DMS53 treated with DMSO at 0.1 percent for 48 hours (cell line): ENCODE results near the gene CGNL1.

Experiments
- DNase-seq: peaks from one replicate; lab custom pipeline; 2025; ENCODE audit not compliant: unreplicated experiment; lab: John Stamatoyannopoulos, UW

CGNL1 gene

DNA sequence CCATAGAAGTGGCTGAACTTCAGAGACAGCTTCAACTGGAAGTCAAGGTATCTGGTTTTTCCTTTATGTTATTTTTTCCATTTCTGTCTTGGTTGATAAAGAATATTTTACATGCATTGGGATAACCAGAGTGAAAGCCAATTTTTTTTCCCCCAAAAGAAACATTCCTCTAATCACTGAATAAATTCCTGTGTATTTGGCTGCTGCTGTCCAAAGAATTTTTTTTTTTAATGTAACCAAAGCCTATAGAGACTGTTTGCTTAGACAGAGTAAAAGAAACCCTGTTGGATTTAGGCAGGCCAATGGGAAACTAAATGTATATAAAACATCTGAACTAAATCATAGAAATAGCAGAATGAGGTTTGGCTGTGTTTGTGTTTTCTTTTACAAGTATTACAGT lies 75.2 kb downstream of the CGNL1 start:
- no peak for DNase-seq

DNA sequence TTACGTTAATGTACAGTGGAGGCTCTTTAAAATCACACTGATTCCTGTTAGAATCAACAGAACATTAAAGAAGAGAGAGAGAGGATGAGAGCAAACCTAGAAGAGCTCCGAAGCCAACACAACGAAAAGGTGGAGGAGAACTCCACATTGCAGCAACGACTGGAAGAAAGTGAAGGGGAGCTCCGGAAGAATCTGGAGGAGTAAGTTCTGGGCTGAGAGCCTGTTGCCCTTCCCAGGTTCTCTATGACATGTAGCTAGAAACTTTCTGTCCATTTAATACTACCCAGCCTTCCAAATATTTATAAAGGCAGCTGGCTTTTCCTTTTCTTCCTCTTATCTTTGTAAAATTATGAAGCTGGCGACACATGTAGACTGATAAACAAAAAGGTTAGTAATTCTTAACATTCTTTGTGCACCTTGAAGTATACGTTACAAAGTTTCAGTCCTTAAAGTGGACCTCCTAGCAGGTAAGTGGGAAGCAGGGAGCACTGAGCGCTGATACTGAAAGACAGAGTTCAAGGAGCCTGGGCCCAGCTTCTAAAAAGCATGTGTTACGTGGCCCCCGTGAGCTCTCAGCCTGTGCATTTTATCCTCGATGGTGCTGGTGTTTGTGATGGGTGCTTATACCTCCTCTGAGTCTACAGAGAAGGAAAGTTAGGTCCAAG lies 75.9 kb downstream of the CGNL1 start:
- DNase-seq = no peak

DNA sequence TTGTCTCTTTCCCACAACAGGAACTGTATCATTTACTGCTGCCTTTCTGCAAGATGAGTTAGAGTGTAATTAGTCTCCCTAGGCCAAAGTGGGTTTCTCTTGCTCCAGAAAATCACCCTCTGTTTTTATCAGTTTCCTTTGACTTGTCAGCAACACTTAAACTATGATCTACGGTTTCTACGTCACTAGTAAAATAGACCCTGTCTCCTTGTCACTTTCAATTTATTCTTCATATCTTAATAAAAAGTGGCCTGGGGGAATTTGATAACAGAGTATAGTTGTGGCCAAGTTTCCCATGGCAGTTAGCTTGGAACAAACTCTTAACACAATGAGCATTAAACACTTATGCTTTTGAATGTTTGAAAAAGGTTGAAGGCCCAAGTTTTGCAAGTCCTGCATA lies 79.6 kb downstream of the CGNL1 start:
- no peak for DNase-seq

DNA sequence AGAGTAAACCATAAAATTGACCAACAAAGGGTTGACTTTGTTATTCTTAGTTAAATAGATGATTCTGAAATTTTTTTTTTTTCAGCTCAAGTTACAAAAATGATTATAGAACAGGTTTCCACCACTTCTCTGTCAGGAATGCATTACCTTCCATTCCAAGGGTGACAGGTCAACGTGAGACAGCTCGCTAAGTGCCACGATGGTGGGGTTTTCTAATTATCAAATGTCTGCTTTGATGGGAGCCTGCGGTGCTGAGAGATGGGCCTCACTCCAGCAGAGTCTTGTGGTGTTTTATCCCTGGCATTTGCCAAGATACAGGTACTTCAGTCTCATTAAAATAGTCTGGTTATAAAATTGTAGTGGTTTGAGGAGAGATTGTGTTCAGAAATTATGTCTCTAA lies 80.3 kb downstream of the CGNL1 start:
- DNase-seq = no peak

DNA sequence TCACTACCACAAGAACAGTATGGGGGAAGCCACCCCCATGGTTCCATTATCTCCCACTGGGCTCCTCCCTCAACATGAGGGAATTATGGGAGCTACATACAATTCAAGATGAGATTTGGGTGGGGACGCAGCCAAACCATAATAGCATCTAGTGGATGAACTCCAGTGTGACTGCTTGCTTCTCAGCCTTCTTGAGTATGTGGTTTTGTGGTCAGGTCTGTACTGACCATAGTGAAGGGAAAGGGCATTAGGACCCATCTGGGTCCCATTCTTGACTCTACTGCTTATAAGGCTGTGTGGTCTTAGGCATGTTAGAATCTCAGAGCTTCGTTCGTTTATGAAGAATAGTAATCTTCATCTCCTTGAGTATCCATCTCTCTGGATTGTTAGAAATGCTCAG lies 81.4 kb downstream of the CGNL1 start:
- DNase-seq = no peak

DNA sequence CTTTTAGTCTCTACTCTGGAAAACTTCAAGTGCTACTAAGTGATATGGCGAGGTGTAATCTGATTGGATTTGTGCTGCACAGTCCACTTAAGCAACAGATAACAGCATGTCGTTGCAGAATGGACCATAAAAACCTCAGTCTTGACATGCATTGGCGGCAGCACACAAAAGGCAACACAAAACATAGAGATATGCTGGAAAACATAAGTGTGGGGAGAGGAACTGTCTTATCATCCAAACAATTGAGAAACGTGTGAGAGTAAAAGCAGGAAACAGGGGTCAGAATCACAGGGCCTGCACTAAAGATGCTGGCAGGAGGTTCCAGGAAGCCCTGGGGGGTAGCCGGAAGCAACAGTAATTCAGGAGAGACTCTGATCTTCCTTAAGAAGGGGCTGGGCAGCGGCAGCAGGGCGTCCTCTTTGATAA lies 82.1 kb downstream of the CGNL1 start:
- no peak for DNase-seq

DNA sequence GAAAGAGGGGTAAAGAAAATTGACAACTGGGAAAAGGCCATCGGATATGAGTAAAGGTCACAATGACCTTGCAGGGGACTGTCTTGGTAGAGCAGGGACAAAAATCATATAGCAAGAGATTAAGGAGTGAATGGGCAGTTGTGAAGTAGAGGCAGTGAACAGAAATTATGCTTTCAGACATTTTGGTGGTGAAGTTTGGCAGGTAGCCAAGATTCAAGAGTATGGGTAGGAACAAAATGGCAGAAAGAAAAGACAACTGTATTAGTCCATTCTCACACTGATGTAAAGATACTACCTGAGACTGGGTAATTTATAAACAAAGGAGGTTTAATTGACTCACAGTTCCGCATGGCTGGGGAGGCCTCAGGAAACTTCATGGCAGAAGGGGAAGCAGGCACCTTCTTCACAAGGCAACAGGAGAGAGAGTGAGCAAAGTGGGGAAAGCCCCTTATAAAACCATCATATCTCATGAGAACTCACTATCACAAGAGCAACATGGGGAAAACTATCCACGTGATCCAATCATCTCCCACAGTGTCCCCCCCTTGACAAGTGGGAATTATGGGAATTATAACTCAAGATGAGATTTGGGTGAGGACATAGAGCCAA lies 84.0 kb downstream of the CGNL1 start:
- DNase-seq = no peak

DNA sequence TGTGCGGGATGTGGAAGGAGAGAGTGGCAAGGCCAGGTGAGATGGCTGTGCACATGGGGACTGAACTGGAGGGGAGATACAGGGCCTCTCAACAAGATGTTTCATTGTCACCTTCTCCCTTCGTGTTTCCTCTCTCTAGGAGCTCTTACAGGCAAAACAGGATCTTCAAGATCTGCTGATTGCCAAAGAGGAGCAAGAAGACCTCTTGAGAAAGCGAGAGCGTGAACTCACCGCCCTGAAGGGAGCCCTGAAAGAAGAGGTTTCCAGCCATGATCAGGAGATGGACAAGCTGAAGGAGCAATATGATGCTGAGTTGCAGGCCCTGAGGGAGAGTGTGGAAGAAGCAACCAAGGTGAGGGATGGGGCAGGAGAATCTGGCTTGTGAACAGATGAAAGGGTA lies 85.2 kb downstream of the CGNL1 start:
- DNase-seq = no peak

DNA sequence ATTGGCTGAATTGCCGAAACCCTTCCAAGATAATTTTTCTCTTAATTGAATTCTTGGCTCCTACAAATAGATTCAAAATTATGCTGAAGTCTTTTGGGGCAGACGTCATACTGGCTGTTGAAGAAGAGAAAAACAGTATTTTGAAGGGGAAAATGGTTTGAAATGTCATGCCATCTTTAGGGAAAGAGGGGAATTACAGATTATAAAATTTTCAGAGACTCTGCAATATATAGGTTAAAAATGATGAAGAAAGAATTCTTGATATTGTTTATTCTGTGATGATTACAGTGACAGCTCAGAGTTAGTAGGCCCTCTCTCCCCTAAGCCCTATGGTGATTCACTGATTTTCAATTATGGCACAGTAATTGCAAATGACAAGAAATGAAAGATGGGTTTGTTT lies 86.1 kb downstream of the CGNL1 start:
- no peak for DNase-seq

DNA sequence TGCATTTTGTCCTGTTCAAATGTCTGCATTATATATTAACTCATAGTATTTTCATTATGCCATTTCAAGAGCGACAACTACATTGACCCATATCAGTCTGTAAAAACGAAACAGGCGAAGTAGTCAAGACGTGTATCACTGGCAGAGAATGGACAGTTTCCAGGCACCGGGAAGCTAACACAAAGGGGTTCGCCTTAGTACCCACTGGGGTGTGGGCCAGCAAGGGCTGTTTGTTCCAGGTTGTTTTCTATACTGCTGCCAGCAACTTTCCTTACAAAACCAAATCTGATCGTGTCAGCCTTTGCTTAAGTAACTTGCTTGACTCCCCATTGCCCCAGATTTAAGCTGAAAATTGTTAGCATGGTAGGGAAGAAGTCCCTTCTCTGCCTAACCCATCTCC lies 87.1 kb downstream of the CGNL1 start:
- no peak for DNase-seq

DNA sequence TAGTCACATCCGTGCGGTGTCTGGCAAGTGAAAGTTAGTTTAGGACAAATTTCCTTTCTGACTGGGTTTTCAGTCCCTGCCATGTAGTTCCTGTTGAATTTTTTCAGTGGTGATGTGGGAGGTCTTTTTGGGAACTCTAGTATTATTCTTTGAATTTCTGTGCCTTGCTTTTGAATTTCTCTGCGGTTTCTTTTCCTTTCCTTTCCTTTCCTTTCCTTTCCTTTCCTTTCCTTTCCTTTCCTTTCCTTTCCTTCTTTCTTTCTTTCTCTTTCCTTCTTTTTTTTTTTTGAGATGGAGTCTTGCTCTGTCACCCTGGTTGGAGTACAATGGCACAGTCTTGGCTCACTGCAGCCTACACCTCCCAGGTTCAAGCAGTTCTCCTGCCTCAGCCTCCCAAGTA lies 88.2 kb downstream of the CGNL1 start:
- DNase-seq = no peak

DNA sequence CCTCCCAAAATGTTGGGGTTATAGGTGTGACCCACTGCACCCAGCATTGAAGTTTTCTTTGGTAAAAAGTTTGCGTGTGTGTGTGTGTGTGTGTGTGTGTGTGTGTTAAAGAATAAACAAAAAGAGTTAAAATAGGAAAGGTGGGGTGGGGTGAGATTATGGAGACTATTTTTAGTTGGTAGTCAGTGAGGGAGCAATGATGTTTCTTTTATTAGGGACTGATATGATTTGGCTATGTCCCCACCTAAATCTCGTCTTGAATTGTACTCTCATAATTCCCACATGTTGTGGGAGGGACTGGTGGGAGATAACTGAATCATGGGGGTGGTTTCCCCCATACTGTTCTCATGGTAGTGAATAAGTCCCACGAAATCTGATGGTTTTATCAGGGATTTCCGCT lies 92.2 kb downstream of the CGNL1 start:
- no peak for DNase-seq

DNA sequence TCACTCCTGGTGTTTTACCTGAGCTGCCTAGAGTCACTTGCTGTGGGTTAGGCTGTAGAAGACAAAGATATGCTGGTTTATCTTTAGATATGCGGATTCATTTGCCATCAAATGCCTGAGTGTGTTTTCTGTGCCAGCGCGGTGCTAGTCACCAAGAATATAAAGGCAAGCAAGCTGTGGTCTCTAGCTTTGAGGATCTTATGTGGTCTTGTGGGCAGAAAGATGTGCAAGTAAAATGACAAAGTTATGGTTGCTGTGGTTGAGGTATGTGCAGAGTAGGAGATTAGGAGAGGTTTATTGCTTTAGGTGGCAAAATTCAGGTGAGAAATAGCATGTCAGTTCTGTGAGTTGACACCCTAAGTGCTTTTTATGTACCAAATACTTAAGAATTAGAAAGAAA lies 94.2 kb downstream of the CGNL1 start:
- no peak for DNase-seq

DNA sequence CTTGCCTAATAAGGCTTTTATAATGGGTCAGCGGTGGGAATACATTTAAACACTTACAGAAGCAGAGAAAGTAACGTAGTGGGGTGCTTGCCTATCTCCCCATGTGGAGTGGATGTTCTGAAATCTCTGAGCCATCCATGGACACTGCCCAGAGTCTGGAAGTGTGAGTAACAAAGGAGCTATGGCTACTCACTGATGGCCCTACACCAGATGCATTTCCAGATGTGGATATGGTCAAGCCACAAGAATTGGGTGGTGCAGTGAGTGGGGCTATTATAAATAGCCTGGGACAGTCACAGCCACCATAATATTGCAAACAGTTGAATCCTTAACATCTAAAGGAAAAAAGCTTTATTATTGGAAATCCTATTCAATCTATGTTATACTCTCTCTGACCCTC lies 96.6 kb downstream of the CGNL1 start:
- no peak for DNase-seq

DNA sequence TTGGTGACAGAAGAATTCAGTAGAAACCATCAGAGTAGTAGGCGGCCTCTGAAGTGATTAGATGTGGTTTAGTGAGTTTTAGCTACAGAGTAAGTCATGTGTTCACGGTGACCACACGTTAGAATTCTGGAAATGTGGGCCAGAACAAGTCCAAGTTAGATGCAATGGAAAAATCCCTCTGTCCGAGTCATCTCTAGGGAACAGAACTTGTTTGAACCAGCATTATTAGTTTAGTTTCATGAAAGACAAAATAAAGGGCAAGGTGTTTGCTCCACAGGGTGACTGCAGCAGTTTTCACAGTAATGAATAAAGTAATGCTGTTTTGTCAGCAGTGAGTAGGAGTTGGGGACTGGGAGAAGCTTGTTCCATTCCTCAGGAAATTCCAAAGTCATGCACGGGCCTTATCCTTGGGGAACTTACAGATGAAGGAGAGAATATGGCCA lies 100.2 kb downstream of the CGNL1 start:
- no peak for DNase-seq

DNA sequence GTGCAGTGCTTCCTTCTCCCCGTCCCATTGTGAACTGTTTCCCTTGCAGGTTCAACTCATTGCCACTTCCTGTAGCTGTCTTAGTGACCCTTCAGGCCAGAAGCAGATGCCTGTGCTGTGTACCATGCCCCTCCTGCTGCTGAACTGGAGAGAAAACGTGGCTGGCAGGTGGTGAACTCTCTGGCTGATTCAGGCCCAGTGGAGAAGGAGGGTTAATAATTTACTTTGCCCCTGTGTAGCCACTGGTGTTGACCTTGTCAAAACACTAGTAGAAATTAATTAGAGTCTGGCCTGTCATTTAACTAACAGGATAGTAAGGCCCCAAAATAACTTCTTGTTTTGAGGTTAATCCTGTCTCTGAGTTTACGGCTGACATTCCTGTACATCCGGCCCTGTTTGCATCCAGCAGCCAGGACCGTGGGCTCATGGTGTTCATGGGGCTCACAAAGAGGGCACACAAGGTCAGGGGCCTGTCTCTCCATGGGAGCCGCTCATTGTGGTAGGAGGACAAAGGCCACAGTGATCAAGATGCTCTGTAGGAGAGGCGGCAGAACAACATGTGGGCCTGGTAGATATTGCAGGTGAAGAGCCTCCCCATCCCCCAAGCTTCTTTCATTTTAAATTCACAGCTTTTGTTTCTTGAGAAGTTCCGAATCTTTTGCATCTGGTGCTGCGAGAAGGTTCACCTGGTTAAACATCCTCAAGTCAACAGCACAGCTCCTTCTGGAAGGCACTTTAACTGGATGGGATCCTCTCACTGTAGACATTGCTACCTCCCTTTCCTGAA lies 101.6 kb downstream of the CGNL1 start:
- DNase-seq = peak; percentile 92

DNA sequence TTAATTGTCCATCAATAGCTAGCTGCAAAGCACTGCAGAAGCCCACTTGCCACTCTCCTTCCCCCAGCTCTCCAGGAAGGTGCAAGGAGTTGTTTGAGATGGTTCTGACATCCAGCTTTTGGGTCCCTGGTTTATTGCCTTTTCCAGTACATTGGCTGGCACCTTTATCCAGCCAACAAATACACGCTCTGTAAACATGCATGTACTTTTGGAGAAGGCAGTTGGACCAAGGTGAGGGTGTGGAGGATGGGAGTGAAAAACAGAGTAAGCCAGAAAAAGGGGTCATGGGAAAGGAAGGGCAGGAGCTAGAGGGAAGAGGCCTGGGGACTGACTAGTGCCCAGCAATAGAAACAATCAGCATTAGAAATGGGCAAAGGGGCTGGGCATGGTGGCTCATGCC lies 102.7 kb downstream of the CGNL1 start:
- DNase-seq = no peak

DNA sequence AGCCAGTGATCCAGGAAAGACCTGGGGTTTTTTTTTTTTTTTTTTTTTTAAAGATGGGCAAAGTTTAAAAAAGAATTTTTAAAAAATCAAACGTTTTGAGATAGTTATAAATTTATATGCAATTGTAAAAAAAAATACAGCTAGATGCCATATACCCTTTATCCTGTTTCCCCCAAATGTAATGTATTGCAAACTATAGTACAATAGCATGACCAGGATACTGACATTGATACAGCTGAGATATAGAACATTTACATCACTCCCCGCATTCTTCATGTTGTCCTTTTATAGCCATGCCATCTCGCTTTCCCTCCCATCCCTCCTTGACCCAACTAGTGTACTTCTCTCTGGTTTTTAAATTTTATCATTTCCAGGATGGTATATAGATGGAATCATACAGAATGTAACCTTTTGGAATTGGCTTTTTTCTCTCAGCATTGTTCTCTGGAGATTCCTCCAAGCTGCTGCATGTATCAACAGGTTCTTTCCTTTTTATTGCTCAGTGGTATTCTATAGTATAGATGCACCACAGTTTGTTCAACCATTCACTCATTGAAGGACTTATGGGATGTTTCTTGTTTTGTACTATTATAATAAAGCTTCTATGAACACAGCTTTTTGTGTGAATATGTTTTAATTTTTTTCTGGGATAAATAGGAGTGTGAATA lies 104.9 kb downstream of the CGNL1 start:
- no peak for DNase-seq

DNA sequence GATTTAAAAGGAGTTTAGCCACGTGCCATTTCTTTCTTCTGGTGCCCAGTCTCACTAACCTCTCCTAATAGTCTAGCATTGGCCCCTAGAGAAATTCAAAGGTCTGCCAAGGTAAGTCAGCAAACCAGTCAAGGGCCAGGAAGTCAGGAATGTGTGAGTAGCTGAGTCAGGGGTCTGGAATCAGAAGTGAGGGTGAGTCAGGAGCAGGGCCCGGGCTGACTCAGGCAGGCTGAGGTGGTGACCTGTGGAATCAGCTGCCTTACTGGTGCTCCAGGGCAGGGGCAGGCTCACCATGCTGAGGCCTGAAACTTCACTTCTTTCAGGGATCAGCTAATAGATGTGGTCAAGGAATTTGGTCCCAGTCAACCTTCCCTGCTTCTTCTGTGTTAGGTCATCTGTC lies 109.6 kb downstream of the CGNL1 start:
- peak; percentile 76 for DNase-seq

DNA sequence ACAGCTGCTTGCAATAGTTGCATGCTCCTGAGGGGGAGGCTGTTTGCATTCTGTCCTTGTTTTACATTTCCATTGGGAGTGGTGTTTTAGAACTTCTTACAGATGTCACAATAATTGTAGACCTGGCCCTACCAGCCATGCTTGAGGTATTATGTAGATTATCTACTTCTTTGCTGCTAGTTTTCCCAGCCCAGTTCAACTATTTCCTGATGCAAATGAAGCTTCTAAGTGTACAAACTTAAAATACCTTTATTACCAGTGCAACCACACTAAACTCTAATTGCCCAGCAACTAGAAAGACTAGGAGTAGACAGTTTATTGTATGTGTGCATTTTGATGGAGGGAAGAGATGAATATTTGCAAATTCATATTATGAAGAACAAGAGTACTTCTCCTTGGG lies 110.5 kb downstream of the CGNL1 start:
- DNase-seq = no peak

DNA sequence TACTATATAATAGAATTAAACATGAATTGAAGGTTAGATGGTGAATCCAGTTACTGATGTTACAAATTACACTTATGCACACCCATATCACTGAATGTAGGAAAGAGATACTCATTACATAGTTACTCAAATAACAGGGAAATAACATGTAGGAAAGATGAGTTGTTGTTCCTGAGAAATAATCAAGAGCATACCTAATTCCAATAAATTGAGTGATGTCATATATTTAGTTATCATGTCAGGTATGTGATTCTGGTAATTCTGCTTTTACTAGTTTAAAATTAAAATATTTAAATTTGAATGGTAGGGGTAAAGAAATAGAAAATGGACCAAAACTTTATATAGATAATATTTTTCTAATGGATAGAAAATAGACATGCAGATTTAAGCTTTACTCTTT lies 112.8 kb downstream of the CGNL1 start:
- no peak for DNase-seq

DNA sequence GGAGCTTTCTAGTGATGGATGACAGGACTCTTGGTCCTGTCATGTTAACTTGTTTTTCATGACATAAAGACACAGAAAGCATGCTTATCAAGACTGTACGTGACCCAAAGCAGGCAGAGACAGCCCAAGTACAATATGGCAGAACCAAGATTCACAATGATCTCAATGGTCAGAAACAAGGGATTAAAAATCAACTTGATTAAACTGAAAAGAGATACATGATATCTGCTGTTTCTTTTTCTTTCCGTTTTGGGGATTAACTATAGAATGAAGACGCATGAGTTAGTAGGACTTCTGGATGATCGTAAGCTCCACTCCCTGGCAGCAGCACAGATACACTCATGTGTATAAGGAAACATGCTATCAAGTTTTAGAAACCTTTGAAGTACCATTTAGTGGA lies 117.0 kb downstream of the CGNL1 start:
- DNase-seq = no peak
